ENCODE measurements around the gene UHRF1. TPM values are rescaled to one million over a fixed set of nuclear protein-coding genes. Genes with fewer than 3 reads are reported as not detected.

Gene UHRF1
- total and polyA plus RNA-seq, 2 of the 13 experiments (the other 11 are each of a cell fraction or from before 2014, with no cell fraction given) = 6.8 to 78.4 TPM

- no peak for TF ChIP-seq ZNF142 (CRISPR knock-in tag; IDR thresholded peaks at IDR 0.05)
- TF ChIP-seq RFX5 (IDR thresholded peaks at IDR 0.05; ENCODE audit: low read depth, low read length) = no peak
- TF ChIP-seq BRCA1 (CRISPR knock-in tag; IDR thresholded peaks at IDR 0.05) = no peak
- no peak for TF ChIP-seq TAF15 (IDR thresholded peaks at IDR 0.05; ENCODE audit: low read depth, low read length, poor library complexity, severe bottlenecking)
- TF ChIP-seq PHF5A (CRISPR knock-in tag; IDR thresholded peaks at IDR 0.05; ENCODE audit: low read depth, unreplicated experiment) = no peak
- no peak for TF ChIP-seq FOXO4 (CRISPR knock-in tag; conservative IDR thresholded peaks at IDR 0.05)
- no peak for TF ChIP-seq ZNF850 (CRISPR knock-in tag; conservative IDR thresholded peaks at IDR 0.05)
- TF ChIP-seq ZNF556 (CRISPR knock-in tag; IDR thresholded peaks at IDR 0.05; ENCODE audit: borderline replicate concordance) = 0 out of 2 replicates have a peak, but pooled peaks have one; percentile 41
- no peak for TF ChIP-seq ZIK1 (CRISPR knock-in tag; IDR thresholded peaks at IDR 0.05; ENCODE audit: borderline replicate concordance, low read depth)
- no peak for TF ChIP-seq MAFF (IDR thresholded peaks at IDR 0.05; ENCODE audit: low read depth, low read length)
- no peak for TF ChIP-seq RBAK (CRISPR knock-in tag; IDR thresholded peaks at IDR 0.05)
- TF ChIP-seq ZC3H4 (CRISPR knock-in tag; IDR thresholded peaks at IDR 0.05; ENCODE audit: borderline replicate concordance) = no peak
- peak; percentile 62; the same call in 1 of the 2 replicates for TF ChIP-seq ZBTB34 (CRISPR knock-in tag; IDR thresholded peaks at IDR 0.05)
- no peak for TF ChIP-seq ZNF589 (CRISPR knock-in tag; conservative IDR thresholded peaks at IDR 0.05)
- TF ChIP-seq FOXK2 (IDR thresholded peaks at IDR 0.05) = no peak
- no peak for TF ChIP-seq CSRNP1 (CRISPR knock-in tag; IDR thresholded peaks at IDR 0.05)
- no peak for TF ChIP-seq MXD3 (CRISPR knock-in tag; IDR thresholded peaks at IDR 0.05)
- TF ChIP-seq FOXM1 (CRISPR knock-in tag; IDR thresholded peaks at IDR 0.05) = no peak
- TF ChIP-seq ZBTB26 (CRISPR knock-in tag; IDR thresholded peaks at IDR 0.05; ENCODE audit: borderline replicate concordance) = no peak; the same call in 1 of the 2 replicates
These were observed 62.1 kb downstream of the UHRF1 start (continued) for GRCh38 chr19:4971424-4971793.
